OCI-LY1 (cell line): ENCODE measurements around the gene SAC3D1.
A peak's percentile ranks its signal among the peaks of the same experiment; 100 is the strongest.

Experiments used
- H2AFZ ChIP-seq: fragments of 200-600 bp; sonication (generic), shearing (Covaris generic); 2 replicates; pipeline ENCODE4 v1.6.0; 2014; ENCODE audit warnings: antibody characterized with exemption, mild to moderate bottlenecking, low read length
- H3F3A ChIP-seq: fragments of 200-600 bp; sonication (generic), shearing (Covaris generic); 2 replicates; pipeline ENCODE4 v1.6.0; 2014; ENCODE audit warnings: mild to moderate bottlenecking, antibody characterized with exemption, low read length, moderate library complexity; ENCODE audit not compliant: insufficient read depth
- H3K27ac ChIP-seq: fragments of 200-600 bp; sonication (generic); 2 replicates; pipeline ENCODE4 v1.5.1; 2014; ENCODE audit warnings: low read length, mixed run types, mild to moderate bottlenecking, low read depth; ENCODE audit not compliant: poor library complexity, severe bottlenecking
- H3K27me3 ChIP-seq: fragments of 200-600 bp; sonication (generic); 2 replicates; pipeline ENCODE4 v1.6.0; 2014; ENCODE audit warnings: antibody characterized with exemption, mild to moderate bottlenecking, low read length, moderate library complexity; ENCODE audit not compliant: insufficient read depth
- H3K36me3 ChIP-seq: fragments of 200-600 bp; sonication (generic); 2 replicates; pipeline ENCODE4 v1.6.1; 2014; ENCODE audit warnings: mild to moderate bottlenecking, antibody characterized with exemption, low read length, moderate library complexity, mixed read lengths; ENCODE audit not compliant: insufficient read depth
- H3K4me1 ChIP-seq: fragments of 200-600 bp; sonication (generic); 2 replicates; pipeline ENCODE4 v1.5.1; 2014; ENCODE audit warnings: mild to moderate bottlenecking, low read length, moderate library complexity; ENCODE audit not compliant: insufficient read depth, severe bottlenecking
- H3K4me2 ChIP-seq: fragments of 200-600 bp; sonication (generic), shearing (Covaris generic); 2 replicates; pipeline ENCODE4 v1.6.1; 2014; ENCODE audit warnings: low read length
- H3K4me3 ChIP-seq: fragments of 200-600 bp; sonication (generic); 2 replicates; pipeline ENCODE4 v1.5.1; 2014; ENCODE audit warnings: low read length, low read depth, mild to moderate bottlenecking, mixed read lengths; ENCODE audit not compliant: poor library complexity, severe bottlenecking
- H3K79me2 ChIP-seq: fragments of 200-600 bp; shearing (Covaris generic); 2 replicates; pipeline ENCODE4 v1.6.1; 2016; ENCODE audit warnings: mixed run types, low read length, mixed read lengths; ENCODE audit not compliant: insufficient read depth
- H3K9ac ChIP-seq: fragments of 200-600 bp; sonication (generic), shearing (Covaris generic); 2 replicates; pipeline ENCODE4 v1.6.1; 2014; ENCODE audit warnings: mild to moderate bottlenecking, low read length, mixed read lengths
- H3K9me2 ChIP-seq: fragments of 200-600 bp; sonication (generic), shearing (Covaris generic); 2 replicates; pipeline ENCODE4 v1.6.1; 2014; ENCODE audit warnings: low read depth, mild to moderate bottlenecking, low read length, mixed read lengths
- H3K9me3 ChIP-seq: fragments of 200-600 bp; shearing (Covaris generic); 2 replicates; pipeline ENCODE4 v1.6.1; 2014; ENCODE audit warnings: low read length, mixed read lengths
- H4K20me1 ChIP-seq: fragments of 200-600 bp; sonication (generic), shearing (Covaris generic); 2 replicates; pipeline ENCODE4 v1.6.0; 2016; ENCODE audit warnings: mild to moderate bottlenecking, low read length; ENCODE audit not compliant: insufficient read depth
- EZH2 ChIP-seq: fragments of 200-600 bp; sonication (generic), shearing (Covaris generic); IDR thresholded peaks from 2 replicates; pipeline ENCODE4 v1.8.0; 2017; ENCODE audit warnings: borderline replicate concordance, mixed run types, mild to moderate bottlenecking, antibody characterized with exemption, low read length, moderate library complexity, mixed read lengths
- TF ChIP-seq, protein P1 (sequence below): fragments of 200-600 bp; sonication (generic), shearing (Covaris generic); IDR thresholded peaks from 2 replicates; pipeline ENCODE4 v1.5.1; 2017; ENCODE audit warnings: mild to moderate bottlenecking, antibody characterized with exemption, low read length, moderate library complexity, mixed read lengths

SAC3D1 gene

DNA sequence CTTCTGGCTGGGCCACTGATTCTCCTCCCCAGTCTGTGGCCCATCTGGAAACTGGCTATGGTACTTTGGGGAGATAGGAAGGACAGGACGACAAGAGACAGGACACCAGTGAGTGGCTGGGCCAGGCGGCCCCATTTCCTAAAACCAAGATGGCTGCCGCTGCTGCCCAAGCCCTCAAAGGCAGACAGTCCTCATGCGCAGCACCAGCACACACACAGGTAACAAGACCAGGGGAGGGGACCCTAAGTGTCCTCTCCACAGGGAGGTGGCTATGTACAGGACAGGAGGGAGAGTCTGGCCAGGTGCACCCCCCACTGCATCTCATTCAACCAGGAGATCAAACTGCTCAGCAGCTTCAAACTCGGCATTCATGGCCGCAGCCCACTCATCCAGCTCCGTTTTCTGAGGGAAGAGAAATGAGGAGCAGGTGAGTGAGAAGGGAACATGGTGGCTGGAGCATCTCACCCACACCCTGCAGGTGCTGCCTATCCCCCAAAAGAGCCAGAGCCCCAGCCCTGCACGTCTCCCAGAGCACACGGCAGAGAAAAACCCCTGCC lies 37.9 kb downstream of the SAC3D1 start:
- Histone ChIP-seq H3K27me3 (no peaks in the 10 kb centered on the region), H3K27ac (peak overlapping the region; percentile 69), H3K9me3 (no peaks in the 10 kb centered on the region), H2AFZ (no peak overlapping the region), H3K36me3 (peaks cover 74% of the 10 kb centered on the region), H3K4me3 (peak overlapping the region; percentile 24), H4K20me1 (no peaks in the 10 kb centered on the region), H3K4me2 (peak overlapping the region; percentile 49), H3K79me2 (peaks cover 18% of the 10 kb centered on the region), H3K9me2 (no peaks in the 10 kb centered on the region), H3K4me1 (peaks cover 41% of the 10 kb centered on the region), H3K9ac (peak overlapping the region; percentile 18; the same call in 1 of the 2 replicates), H3F3A (no peaks in the 10 kb centered on the region)
- TF ChIP-seq, protein P1, sequence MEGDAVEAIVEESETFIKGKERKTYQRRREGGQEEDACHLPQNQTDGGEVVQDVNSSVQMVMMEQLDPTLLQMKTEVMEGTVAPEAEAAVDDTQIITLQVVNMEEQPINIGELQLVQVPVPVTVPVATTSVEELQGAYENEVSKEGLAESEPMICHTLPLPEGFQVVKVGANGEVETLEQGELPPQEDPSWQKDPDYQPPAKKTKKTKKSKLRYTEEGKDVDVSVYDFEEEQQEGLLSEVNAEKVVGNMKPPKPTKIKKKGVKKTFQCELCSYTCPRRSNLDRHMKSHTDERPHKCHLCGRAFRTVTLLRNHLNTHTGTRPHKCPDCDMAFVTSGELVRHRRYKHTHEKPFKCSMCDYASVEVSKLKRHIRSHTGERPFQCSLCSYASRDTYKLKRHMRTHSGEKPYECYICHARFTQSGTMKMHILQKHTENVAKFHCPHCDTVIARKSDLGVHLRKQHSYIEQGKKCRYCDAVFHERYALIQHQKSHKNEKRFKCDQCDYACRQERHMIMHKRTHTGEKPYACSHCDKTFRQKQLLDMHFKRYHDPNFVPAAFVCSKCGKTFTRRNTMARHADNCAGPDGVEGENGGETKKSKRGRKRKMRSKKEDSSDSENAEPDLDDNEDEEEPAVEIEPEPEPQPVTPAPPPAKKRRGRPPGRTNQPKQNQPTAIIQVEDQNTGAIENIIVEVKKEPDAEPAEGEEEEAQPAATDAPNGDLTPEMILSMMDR: no peak
- no peak for TF ChIP-seq EZH2

DNA sequence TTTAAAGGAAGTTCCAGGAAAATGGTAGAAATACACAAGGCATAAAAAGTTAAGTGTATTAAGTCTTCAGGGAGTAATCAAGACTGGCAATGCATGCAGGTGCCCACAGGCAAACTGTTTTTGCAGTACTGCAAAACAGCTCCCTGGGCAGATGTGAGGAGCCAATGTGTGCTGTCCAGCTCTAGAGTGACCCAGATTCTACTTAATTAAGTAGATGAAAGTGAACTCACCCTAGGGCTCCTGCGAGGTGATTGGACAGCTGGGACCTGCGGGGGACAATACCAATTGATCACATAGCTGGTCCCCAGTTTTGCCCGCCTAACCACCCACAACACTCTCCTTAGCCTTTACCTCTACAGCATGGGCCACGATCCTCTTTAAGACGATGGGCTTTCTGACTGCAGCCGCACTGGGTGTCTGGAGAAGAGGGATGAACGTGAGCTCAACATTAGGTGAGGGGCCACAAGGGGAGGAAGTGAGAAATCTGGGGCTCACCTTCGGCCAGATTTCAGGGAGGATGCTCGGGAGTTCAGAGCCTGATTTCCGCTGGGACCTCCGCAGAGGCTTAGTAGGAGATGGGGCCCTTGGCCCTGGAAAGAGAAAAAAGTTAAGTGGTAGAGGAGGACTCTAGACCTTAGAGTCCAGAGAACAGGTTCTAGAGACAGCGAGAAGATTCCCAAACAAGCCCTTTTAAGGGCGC lies 42.3 kb downstream of the SAC3D1 start:
- H3K9me2 ChIP-seq: no peaks in the 10 kb centered on the region
- H3K9ac ChIP-seq: peak overlapping the region; percentile 98
- peaks cover 72% of the 10 kb centered on the region for H3K36me3 ChIP-seq
- H3K27ac ChIP-seq: peak overlapping the region; percentile 62
- no peaks in the 10 kb centered on the region for H3K9me3 ChIP-seq
- peak overlapping the region; percentile 97 for H3K4me3 ChIP-seq
- H3F3A ChIP-seq: no peaks in the 10 kb centered on the region
- H3K27me3 ChIP-seq: no peaks in the 10 kb centered on the region
- no peak overlapping the region for H2AFZ ChIP-seq
- peak overlapping the region; percentile 98 for H3K4me2 ChIP-seq
- no peaks in the 10 kb centered on the region for H4K20me1 ChIP-seq
- H3K4me1 ChIP-seq: peaks cover 49% of the 10 kb centered on the region
- peaks cover 18% of the 10 kb centered on the region for H3K79me2 ChIP-seq
- TF ChIP-seq, protein P1: no peak
- TF ChIP-seq EZH2: no peak

GRCh38 chr11:65083834-65084597 lies 43.0 kb downstream of the SAC3D1 start, which contains the start of the genes CDCA5 and ZFPL1:
Gene CDCA5, minus strand, starts transcription at chr11:65084040. Its CDS starts 62 bp downstream, at chr11:65083978.
Gene ZFPL1, plus strand, starts transcription at chr11:65084222. Its CDS starts 477 bp downstream, at chr11:65084699.
- Histone ChIP-seq H3K79me2 (peaks cover 18% of the 10 kb centered on the region), H3K27me3 (no peaks in the 10 kb centered on the region), H3K9me3 (no peaks in the 10 kb centered on the region), H3K4me3 (peak within 1 kb of the TSS; percentile 97), H4K20me1 (no peaks in the 10 kb centered on the region), H3K36me3 (peaks cover 68% of the 10 kb centered on the region), H3K4me2 (peak within 1 kb of the TSS; percentile 98), H2AFZ (no peak within 1 kb of the TSS), H3K27ac (peak within 1 kb of the TSS; percentile 62), H3F3A (no peaks in the 10 kb centered on the region), H3K4me1 (peaks cover 42% of the 10 kb centered on the region), H3K9ac (peak within 1 kb of the TSS; percentile 98), H3K9me2 (no peaks in the 10 kb centered on the region)
- no peak for TF ChIP-seq EZH2
- TF ChIP-seq, protein P1: no peak
